Measurements from ENCODE around the gene KIRREL1. TPM values are rescaled to one million over a fixed set of nuclear protein-coding genes. Genes with fewer than 3 reads are reported as not detected.

KIRREL1 gene
- total and polyA plus RNA-seq, 2 of the 8 experiments (the other 6 are each of a cell fraction or from before 2014, with no cell fraction given), result 14.2 to 39.0 TPM

GRCh38 chr1:158140764-158141192 lies 147.3 kb downstream of the KIRREL1 start:
- no peak overlapping the region for H3K4ac ChIP-seq (replicated peaks; ENCODE audit: insufficient read length, low read depth, low read length)
- no peak overlapping the region for H3K27ac ChIP-seq (ENCODE audit: low read depth, low read length)
- H3K23me2 ChIP-seq (ENCODE audit: low read depth, low read length), result no peaks in the 10 kb centered on the region; the same call in 1 of the 2 replicates
- no peaks in the 10 kb centered on the region for H3K36me3 ChIP-seq (ENCODE audit: control insufficient read depth in 2 of 4, insufficient read depth in 4 of 4, low read length in 3 of 4)
- no peak overlapping the region for H2BK15ac ChIP-seq (ENCODE audit: low read length)
- no peak overlapping the region for H4K8ac ChIP-seq (ENCODE audit: extremely low read depth, insufficient read depth, low read length)
- H4K5ac ChIP-seq (ENCODE audit: insufficient read length, low read depth, low read length), result no peak overlapping the region
- H4K20me1 ChIP-seq (replicated peaks in 1 of 2; ENCODE audit: control insufficient read depth in 1 of 2, insufficient read depth in 2 of 2, low read length in 2 of 2), result peaks cover 0 to 1% of the 10 kb centered on the region in 2 experiments
- POLR2A ChIA-PET (ENCODE audit: partially characterized antibody), result no interaction called here
- H3K27me3 ChIP-seq (replicated peaks in 1 of 4; ENCODE audit: control insufficient read depth in 3 of 4, extremely low read depth in 1 of 4, insufficient read depth in 3 of 4, low read length in 3 of 4), result no peaks in the 10 kb centered on the region; a peak in 1 of 7 replicates
- 0 out of 7 replicates have a peak, but pooled peaks cover 0 to 2% (median 0%) of the 10 kb centered on the region in 4 experiments for H3K4me1 ChIP-seq (replicated peaks in 1 of 4; ENCODE audit: control insufficient read depth in 3 of 4, insufficient read depth in 4 of 4, low read length in 3 of 4)
- H2BK120ac ChIP-seq (replicated peaks; ENCODE audit: low read depth, low read length), result no peak overlapping the region
- H3K18ac ChIP-seq (ENCODE audit: extremely low read depth, low read length), result no peak overlapping the region
- DNase-seq (ENCODE audit: low read depth in 1 of 2, low spot score in 2 of 2) (no peak), FAIRE-seq (no peak)
- H2BK20ac ChIP-seq (ENCODE audit: low read length), result no peak overlapping the region
- H3K14ac ChIP-seq (ENCODE audit: insufficient read length), result no peak overlapping the region
- H3K79me2 ChIP-seq (ENCODE audit: control insufficient read depth in 1 of 2, insufficient read depth in 2 of 2, low read length in 2 of 2), result no peaks in the 10 kb centered on the region
- 0 out of 2 replicates have a peak overlapping the region, but pooled peaks have one; percentile 63 for H2AFZ ChIP-seq (ENCODE audit: low read length)
- no peak overlapping the region for H3K4me2 ChIP-seq (ENCODE audit: insufficient read depth in 1 of 2, low read depth in 2 of 2, low read length in 2 of 2)
- no peak overlapping the region for H4K91ac ChIP-seq (replicated peaks; ENCODE audit: insufficient read length, low read length)
- no peak overlapping the region for H3K23ac ChIP-seq (ENCODE audit: insufficient read length)
- H2BK12ac ChIP-seq (ENCODE audit: low read depth, low read length), result no peak overlapping the region
- no peaks in the 10 kb centered on the region for H3K9me3 ChIP-seq (ENCODE audit: insufficient read depth in 2 of 2, low read depth in 1 of 2, low read length in 1 of 2)
- TF ChIP-seq JUN (IDR thresholded peaks at IDR 0.05; ENCODE audit: low read depth, low read length) (no peak), RFX5 (IDR thresholded peaks at IDR 0.05; ENCODE audit: borderline replicate concordance, low read depth, low read length) (no peak), USF2 (IDR thresholded peaks at IDR 0.05; ENCODE audit: low read length) (no peak)
- no peak overlapping the region for H2AK5ac ChIP-seq (ENCODE audit: low read depth, low read length)
- WGBS, 2 experiments (ENCODE audit: extremely low coverage in 1 of 2, insufficient coverage in 1 of 2, insufficient read length in 1 of 2, insufficient replicate concordance in 2 of 2, low coverage in 1 of 2, low lambda C conversion rate in 2 of 2, missing lambda C conversion rate in 1 of 2), result 84% methylated on average over 3 of the region's 3 CpGs; no CpG with 5 or more reads in 1 of the 2 experiments
- H3K56ac ChIP-seq (replicated peaks; ENCODE audit: insufficient read length, low read depth, low read length), result no peak overlapping the region
- H2BK5ac ChIP-seq (ENCODE audit: low read depth, low read length), result no peak overlapping the region
- CTCF ChIA-PET (ENCODE audit: partially characterized antibody), result interaction anchor here (0.6 to 1.9 kb wide), 5 partner anchors 15 to 605 kb away, joined by 3 to 7 read pairs (median 3); no protein-coding TSS in a partner anchor
- no peak overlapping the region for H3K9ac ChIP-seq (replicated peaks in 1 of 4; ENCODE audit: extremely low read depth in 1 of 4, low read depth in 3 of 4, low read length in 3 of 4)
- H3K79me1 ChIP-seq (ENCODE audit: low read depth, low read length), result no peaks in the 10 kb centered on the region
- no peak overlapping the region for H3K4me3 ChIP-seq (ENCODE audit: extremely low read depth in 1 of 4, insufficient read depth in 2 of 4, low read depth in 3 of 4, low read length in 4 of 4)
